GM21786 (cell line): ENCODE measurements around the gene GRIPAP1.

Experiments
- ATAC-seq: cut with Tn5 transposase; IDR thresholded peaks from one replicate; pipeline ENCODE4 v1.9.1; 2021; ENCODE audit not compliant: unreplicated experiment

GRIPAP1 gene

DNA sequence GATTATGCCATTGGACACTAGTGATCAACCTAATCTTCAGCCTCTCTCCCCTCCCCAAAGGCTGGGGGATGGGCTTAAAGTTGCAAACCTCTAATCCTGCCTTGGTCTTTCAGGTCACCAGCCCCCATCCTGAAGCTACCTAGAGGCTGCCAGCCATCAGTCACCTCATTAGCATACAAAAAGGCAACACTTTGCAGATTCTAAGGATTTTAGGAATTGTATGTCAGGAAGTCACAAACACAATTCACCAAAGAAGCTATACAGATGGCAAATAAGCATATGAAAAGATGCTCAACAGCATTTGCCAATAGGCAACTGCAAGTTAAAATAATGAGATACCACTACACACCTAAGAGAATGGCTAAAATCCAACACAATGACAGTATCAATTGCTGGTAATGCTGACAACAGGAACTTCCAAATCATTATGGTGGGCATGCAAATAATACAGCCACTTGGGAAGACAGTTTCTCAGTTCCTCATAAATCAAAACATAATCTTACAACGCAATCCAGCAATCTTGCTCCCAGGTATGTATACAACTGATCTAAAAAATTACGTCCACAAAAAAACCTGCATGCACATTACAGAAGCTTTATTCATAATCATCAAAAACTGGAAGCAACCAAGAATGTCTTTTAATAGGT is 74.2 kb downstream of the GRIPAP1 start:
- ATAC-seq: no peak

GRCh38 chrX:48927123-48927522 is 74.9 kb downstream of the GRIPAP1 start:
- no peak for ATAC-seq

DNA sequence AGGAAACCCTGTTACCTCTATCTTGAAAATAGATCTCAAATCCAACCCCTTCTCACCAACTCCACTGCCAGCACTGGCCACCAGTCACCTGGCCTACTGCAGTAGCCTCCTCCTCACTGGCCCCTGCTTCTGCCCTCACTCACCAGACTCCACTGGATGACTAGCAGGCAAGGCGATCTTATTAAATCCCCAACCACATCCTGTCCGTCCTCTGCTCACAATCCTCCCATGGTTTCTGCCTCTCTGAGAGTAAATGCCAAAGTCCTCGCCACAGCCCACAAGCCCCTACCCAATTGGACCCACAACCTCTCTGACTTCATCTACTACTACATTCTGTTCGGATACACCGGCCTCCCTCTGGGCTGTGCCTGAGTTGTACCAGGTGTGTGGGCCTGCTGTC is 77.8 kb downstream of the GRIPAP1 start:
- no peak for ATAC-seq

GRCh38 chrX:48923771-48924170 is 78.3 kb downstream of the GRIPAP1 start:
- ATAC-seq: no peak
